Smooth muscle cell (in vitro differentiated cells): ENCODE measurements around the gene LGR6. TPM values are rescaled to one million over a fixed set of nuclear protein-coding genes. Genes with fewer than 3 reads are reported as not detected.
A peak's percentile ranks its signal among the peaks of the same experiment; 100 is the strongest.

Experiments used
- DNase-seq: peaks from one replicate; lab custom pipeline; 2025; ENCODE audit not compliant: unreplicated experiment; lab: John Stamatoyannopoulos, UW
- H2AFZ ChIP-seq: fragments of 200-600 bp; sonication (generic); 2 replicates; pipeline ENCODE4 v1.6.0; 2016; ENCODE audit warnings: antibody characterized with exemption, low read depth, mild to moderate bottlenecking
- H3F3A ChIP-seq: fragments of 200-600 bp; sonication (generic); 2 replicates; pipeline ENCODE4 v1.6.0; 2017; ENCODE audit warnings: antibody characterized with exemption, low read depth
- H3K27ac ChIP-seq: fragments of 200-600 bp; sonication (generic); 2 replicates; pipeline ENCODE4 v1.5.1; 2016; ENCODE audit warnings: low read depth, mild to moderate bottlenecking
- H3K27me3 ChIP-seq: fragments of 200-600 bp; sonication (generic); 2 replicates; pipeline ENCODE4 v1.6.1; 2016; ENCODE audit warnings: low read depth, mild to moderate bottlenecking
- H3K36me3 ChIP-seq: fragments of 200-600 bp; sonication (generic); 2 replicates; pipeline ENCODE4 v1.5.1; 2016; ENCODE audit warnings: low read depth
- H3K4me1 ChIP-seq: fragments of 200-600 bp; sonication (generic); 2 replicates; pipeline ENCODE4 v1.5.1; 2016; ENCODE audit warnings: low read depth
- H3K4me2 ChIP-seq: fragments of 200-600 bp; sonication (generic); 2 replicates; pipeline ENCODE4 v1.6.0; 2016; ENCODE audit warnings: mild to moderate bottlenecking
- H3K4me3 ChIP-seq: fragments of 200-600 bp; sonication (generic); 2 replicates; pipeline ENCODE4 v1.5.1; 2016; ENCODE audit warnings: mild to moderate bottlenecking
- H3K79me2 ChIP-seq: fragments of 200-600 bp; sonication (generic); 2 replicates; pipeline ENCODE4 v1.6.0; 2016; ENCODE audit warnings: low read depth, mild to moderate bottlenecking
- H3K9ac ChIP-seq: fragments of 200-600 bp; sonication (generic); 2 replicates; pipeline ENCODE4 v1.6.0; 2016; ENCODE audit warnings: low read depth
- H3K9me3 ChIP-seq: fragments of 200-600 bp; sonication (generic); replicated peaks from 2 replicates; pipeline ENCODE4 v1.5.1; 2016; ENCODE audit warnings: low read depth
- H4K20me1 ChIP-seq: fragments of 200-600 bp; sonication (generic); 2 replicates; pipeline ENCODE4 v1.6.0; 2016; ENCODE audit warnings: low read depth
- whole genome bisulfite sequencing: methylation state at CpG from one replicate; pipeline ENCODE4 v1.1.7; 2016; ENCODE audit warnings: low lambda C conversion rate; 5-methylcytosine and 5-hydroxymethylcytosine counted together
- polyA plus RNA-seq: library from polyadenylated mRNA; unstranded; fragments of >200 nt; fragmentation: Nextera tagmentation; extraction: Ambion mirVana; gene quantifications from 2 replicates; pipeline ENCODE4 v1.2.1, GENCODE V29; 2016
- total RNA-seq: library from RNA; depleted of rRNA; stranded (reverse); fragments of >200 nt; gene quantifications from 2 replicates; pipeline ENCODE4 v1.2.3, GENCODE V29; 2014
- TF ChIP-seq, protein P1 (sequence below): fragments of 200-600 bp; sonication (generic); IDR thresholded peaks from 2 replicates; pipeline ENCODE4 v1.5.1; 2017; ENCODE audit warnings: borderline replicate concordance, mild to moderate bottlenecking, antibody characterized with exemption; ENCODE audit not compliant: insufficient read depth, poor library complexity, severe bottlenecking

Gene LGR6
- total and polyA plus RNA-seq, 2 experiments from 2014 or later: 1.8 to 2.9 TPM

DNA sequence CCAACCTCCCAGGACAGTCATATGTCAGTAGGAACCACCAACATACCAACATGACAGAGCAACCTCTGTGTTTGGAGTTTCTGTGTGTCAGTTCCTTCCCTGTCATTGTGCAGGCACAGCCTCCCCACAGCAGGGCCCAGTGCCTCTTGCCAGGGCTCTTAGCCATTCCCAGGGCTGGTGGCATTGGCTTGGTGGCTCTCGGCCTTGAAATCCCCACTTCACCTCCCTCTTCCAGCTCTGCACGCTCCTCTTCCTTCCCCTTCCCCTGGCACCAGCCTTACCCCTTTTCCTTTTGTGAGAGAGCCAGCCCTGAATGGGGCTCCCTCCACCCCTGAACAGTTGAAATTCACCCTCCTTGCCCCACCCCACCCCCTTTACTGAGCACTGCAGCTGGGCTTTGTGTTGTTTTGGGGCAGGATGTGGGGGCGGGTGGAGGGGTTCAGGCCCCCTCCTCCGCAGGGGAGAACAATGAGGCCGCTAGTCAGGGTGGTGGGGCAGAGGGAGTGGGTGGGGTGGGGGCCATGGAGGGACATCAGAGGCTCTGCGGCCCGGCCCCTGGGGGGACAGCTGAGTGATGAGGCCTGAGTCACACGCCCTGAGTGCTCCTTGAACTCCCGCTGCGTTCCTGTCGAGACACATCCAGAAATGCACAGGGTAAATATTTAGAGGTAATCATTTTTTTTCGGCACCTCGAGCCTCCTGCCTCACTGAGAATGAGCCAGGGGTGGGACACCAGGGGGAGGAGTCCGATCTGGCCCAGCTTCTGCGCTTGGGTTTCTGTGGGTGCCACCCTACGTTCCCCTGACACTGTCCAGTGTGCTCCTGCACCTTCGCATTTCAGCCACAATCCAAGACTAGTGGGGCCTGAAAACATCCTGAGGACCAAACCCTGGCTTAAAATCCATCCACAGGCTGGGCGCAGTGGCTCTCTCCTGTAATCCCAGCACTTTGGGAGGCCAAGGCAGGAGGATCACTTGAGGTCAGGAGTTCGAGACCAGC is 28.6 kb downstream of the LGR6 start:
- Histone ChIP-seq H3K9ac (no peak overlapping the region), H3K9me3 (no peaks in the 10 kb centered on the region), H3K4me1 (peaks cover 12% of the 10 kb centered on the region), H4K20me1 (no peaks in the 10 kb centered on the region), H2AFZ (no peak overlapping the region), H3K79me2 (no peaks in the 10 kb centered on the region), H3K27ac (peak overlapping the region; percentile 53), H3F3A (peaks cover 11% of the 10 kb centered on the region), H3K27me3 (no peaks in the 10 kb centered on the region), H3K4me3 (no peak overlapping the region), H3K36me3 (no peaks in the 10 kb centered on the region), H3K4me2 (peak overlapping the region; percentile 44)
- TF ChIP-seq, protein P1, sequence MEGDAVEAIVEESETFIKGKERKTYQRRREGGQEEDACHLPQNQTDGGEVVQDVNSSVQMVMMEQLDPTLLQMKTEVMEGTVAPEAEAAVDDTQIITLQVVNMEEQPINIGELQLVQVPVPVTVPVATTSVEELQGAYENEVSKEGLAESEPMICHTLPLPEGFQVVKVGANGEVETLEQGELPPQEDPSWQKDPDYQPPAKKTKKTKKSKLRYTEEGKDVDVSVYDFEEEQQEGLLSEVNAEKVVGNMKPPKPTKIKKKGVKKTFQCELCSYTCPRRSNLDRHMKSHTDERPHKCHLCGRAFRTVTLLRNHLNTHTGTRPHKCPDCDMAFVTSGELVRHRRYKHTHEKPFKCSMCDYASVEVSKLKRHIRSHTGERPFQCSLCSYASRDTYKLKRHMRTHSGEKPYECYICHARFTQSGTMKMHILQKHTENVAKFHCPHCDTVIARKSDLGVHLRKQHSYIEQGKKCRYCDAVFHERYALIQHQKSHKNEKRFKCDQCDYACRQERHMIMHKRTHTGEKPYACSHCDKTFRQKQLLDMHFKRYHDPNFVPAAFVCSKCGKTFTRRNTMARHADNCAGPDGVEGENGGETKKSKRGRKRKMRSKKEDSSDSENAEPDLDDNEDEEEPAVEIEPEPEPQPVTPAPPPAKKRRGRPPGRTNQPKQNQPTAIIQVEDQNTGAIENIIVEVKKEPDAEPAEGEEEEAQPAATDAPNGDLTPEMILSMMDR: no peak
- DNase-seq: no peak
- 58% methylated on average over 15 of the region's 19 CpGs for WGBS

- H3K27me3 ChIP-seq: no peaks in the 10 kb centered on the region
- no peak overlapping the region for H3K27ac ChIP-seq
- H3K9ac ChIP-seq: no peak overlapping the region
- no peak for DNase-seq
- H3K79me2 ChIP-seq: no peaks in the 10 kb centered on the region
- peak overlapping the region; percentile 23 for H2AFZ ChIP-seq
- peaks cover 12% of the 10 kb centered on the region for H3K4me1 ChIP-seq
- no peaks in the 10 kb centered on the region for H3K9me3 ChIP-seq
- WGBS: 48% methylated on average over 7 of the region's 7 CpGs
- peak overlapping the region; percentile 35 for H3K4me2 ChIP-seq
- no peaks in the 10 kb centered on the region for H4K20me1 ChIP-seq
- peaks cover 17% of the 10 kb centered on the region for H3F3A ChIP-seq
- TF ChIP-seq, protein P1: no peak
- H3K4me3 ChIP-seq: no peak overlapping the region
- no peaks in the 10 kb centered on the region for H3K36me3 ChIP-seq
Measured at GRCh38 chr1:202223121-202223860, 29.7 kb downstream of the LGR6 start.

DNA sequence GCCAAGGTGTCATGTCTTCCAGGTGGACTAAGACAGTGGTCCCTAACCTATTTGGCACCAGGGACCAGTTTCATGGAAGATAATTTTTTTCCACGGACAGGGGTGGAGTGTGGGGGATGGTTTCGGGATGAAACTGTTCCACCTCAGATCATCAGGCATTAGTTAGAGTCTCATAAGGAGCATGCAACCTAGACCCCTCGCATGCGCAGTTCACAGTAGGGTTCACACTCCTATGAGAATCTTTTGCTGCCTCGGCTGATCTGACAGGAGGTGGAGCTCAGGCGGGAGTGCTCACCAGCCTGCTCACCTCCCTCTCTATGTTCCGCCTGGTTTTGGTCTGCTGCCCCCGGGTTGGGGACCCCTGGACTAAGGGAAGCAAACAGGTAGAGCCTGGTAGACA is 30.9 kb downstream of the LGR6 start:
- Histone ChIP-seq H3K36me3 (no peaks in the 10 kb centered on the region), H4K20me1 (no peaks in the 10 kb centered on the region), H3K4me3 (no peak overlapping the region), H2AFZ (no peak overlapping the region), H3K27me3 (no peaks in the 10 kb centered on the region), H3K4me1 (peaks cover 12% of the 10 kb centered on the region), H3K9ac (no peak overlapping the region), H3F3A (peaks cover 20% of the 10 kb centered on the region), H3K79me2 (no peaks in the 10 kb centered on the region), H3K9me3 (no peaks in the 10 kb centered on the region), H3K27ac (no peak overlapping the region), H3K4me2 (no peak overlapping the region)
- WGBS: 91% methylated on average over 8 of the region's 8 CpGs
- no peak for DNase-seq
- TF ChIP-seq, protein P1: no peak
